Effector memory CD8-positive, alpha-beta T cell (primary cell): ENCODE data around the gene SEPTIN5.

ENCODE experiments used
- ATAC-seq: fragments of 150-1000 bp; cut with Tn5 transposase; replicated peaks from 2 replicates; pipeline ENCODE4 v1.10.0; 2021; ENCODE audit warnings: mild to moderate bottlenecking, moderate library complexity
- DNase-seq, 3 experiments: peaks; one replicate each; pipeline ENCODE4 v3.0.0; 2021
- H3K27ac Mint-ChIP-seq, 2 donors: one replicate each; pipeline ENCODE4 v1.8.0; 2022; ENCODE audit warnings: mild to moderate bottlenecking in 2 of 2, mixed read lengths in 2 of 2, moderate library complexity in 2 of 2
- H3K27me3 Mint-ChIP-seq, 2 donors: one replicate each; pipeline ENCODE4 v1.8.0; 2022; ENCODE audit warnings: mixed read lengths in 2 of 2
- H3K36me3 Mint-ChIP-seq: one replicate; pipeline ENCODE4 v1.8.0; 2022; ENCODE audit warnings: mild to moderate bottlenecking, moderate library complexity, mixed read lengths; ENCODE audit not compliant: insufficient read depth
- H3K4me1 Mint-ChIP-seq, 2 donors: one replicate each; pipeline ENCODE4 v1.8.0; 2022; ENCODE audit warnings: low read depth in 2 of 2, mixed read lengths in 2 of 2
- H3K4me3 Mint-ChIP-seq, 2 donors: one replicate each; pipeline ENCODE4 v1.8.0; 2022; ENCODE audit warnings: mild to moderate bottlenecking in 2 of 2, mixed read lengths in 2 of 2, moderate library complexity in 2 of 2
- H3K9me3 Mint-ChIP-seq, 2 donors: one replicate each; pipeline ENCODE4 v1.8.0; 2022; ENCODE audit warnings: mixed read lengths in 2 of 2

SEPTIN5 gene

DNA sequence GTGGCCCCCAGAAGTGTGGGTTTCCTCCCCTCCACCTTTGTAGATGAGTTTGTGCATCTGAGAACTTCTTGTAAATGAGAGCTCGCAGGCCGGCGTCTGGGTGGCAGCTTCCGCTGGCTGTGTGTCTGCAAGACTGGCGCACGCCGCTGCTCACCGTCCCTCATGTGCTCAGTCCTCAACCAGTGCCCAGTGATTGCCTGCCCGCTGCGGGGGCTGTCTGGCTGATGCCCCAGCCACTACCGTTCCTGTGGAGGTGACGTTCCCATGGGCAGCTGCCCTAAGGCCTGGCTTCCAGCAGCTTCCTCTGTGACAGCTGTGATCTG, 55.1 kb downstream of the SEPTIN5 start:
- ATAC-seq: no peak
- Mint-ChIP-seq H3K4me1 (peaks cover 3 to 10% of the 10 kb centered on the region in 2 donors), H3K27me3 (peaks cover 74 to 85% of the 10 kb centered on the region in 2 donors), H3K36me3 (peaks cover 3% of the 10 kb centered on the region), H3K9me3 (no peaks in the 10 kb centered on the region), H3K4me3 (no peak overlapping the region), H3K27ac (no peak overlapping the region)
- DNase-seq: no peak

DNA sequence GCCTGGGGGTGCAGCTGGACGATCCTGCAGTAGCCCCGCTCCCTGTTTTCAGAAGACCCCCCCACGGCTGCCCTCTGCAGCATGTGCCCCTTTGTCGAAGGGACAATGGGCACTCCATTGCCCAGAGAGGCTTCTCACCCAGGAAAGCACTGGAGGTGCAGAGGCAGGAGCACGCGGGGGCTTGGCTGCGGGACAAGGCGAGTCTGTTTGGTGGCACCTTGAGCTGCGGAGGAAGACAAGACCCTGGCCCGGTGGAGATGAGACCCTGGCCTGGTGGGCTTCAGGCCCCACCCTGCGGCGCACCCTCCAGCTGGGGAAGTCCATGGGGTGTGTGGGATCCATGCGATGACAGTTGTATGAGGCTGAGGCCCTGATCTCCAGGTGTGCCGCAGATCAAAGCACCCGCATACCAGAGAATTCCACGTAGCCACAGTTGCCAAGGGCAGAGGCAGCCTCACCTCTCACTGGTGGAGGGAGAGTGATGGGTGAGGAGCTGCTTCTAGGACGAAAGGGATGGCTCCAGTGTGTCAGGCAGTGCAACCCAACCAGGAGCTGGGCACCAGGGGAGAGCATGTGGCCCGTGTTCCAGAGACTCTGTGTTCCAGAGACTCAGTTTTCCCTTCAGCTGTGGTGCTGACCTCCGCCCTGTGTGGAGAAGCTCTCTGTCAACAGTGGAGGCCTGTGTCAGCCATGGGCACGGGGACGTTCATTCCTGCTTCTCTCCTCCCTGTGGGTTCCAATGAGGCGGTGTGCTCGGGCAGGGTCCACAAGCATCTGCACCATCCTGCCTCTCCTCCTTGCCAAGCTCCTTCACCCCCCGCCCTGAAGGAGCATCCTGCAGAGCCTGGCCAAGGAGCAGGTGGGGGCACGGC, 56.3 kb downstream of the SEPTIN5 start:
- no peak overlapping the region for H3K4me3 Mint-ChIP-seq
- ATAC-seq: no peak

DNA sequence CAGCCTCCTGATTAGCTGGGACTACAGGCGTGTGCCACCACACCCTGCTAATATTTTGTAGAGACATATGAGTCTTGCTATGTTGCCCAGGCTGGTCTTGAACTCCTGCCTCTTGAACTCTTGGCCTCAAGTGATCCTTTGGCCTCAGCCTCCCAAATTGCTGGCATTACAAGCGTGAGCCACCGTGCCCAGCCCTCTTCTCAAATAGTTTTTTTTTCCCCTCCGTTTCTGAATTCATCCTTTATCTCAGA, 58.0 kb downstream of the SEPTIN5 start:
- no peak overlapping the region for H3K27ac Mint-ChIP-seq
- no peak overlapping the region for H3K4me3 Mint-ChIP-seq
- H3K36me3 Mint-ChIP-seq: peaks cover 5% of the 10 kb centered on the region
- ATAC-seq (no peak), DNase-seq (no peak)
- no peaks in the 10 kb centered on the region for H3K9me3 Mint-ChIP-seq
- H3K4me1 Mint-ChIP-seq: peaks cover 3 to 8% of the 10 kb centered on the region in 2 donors
- H3K27me3 Mint-ChIP-seq: peaks cover 68 to 91% of the 10 kb centered on the region in 2 donors

More for the DNA sequence above, 56.3 kb downstream of the SEPTIN5 start:
- DNase-seq: no peak
- no peaks in the 10 kb centered on the region for H3K36me3 Mint-ChIP-seq
- no peaks in the 10 kb centered on the region for H3K9me3 Mint-ChIP-seq
- H3K27ac Mint-ChIP-seq: no peak overlapping the region
- peaks cover 3 to 10% of the 10 kb centered on the region in 2 donors for H3K4me1 Mint-ChIP-seq
- peaks cover 66 to 79% of the 10 kb centered on the region in 2 donors for H3K27me3 Mint-ChIP-seq
